NCI-H1105 (cell line): ENCODE results near the gene SLC47A2.

ENCODE experiments used
- DNase-seq: peaks from one replicate; lab custom pipeline; 2025; lab: John Stamatoyannopoulos, UW

The SLC47A2 gene

DNA sequence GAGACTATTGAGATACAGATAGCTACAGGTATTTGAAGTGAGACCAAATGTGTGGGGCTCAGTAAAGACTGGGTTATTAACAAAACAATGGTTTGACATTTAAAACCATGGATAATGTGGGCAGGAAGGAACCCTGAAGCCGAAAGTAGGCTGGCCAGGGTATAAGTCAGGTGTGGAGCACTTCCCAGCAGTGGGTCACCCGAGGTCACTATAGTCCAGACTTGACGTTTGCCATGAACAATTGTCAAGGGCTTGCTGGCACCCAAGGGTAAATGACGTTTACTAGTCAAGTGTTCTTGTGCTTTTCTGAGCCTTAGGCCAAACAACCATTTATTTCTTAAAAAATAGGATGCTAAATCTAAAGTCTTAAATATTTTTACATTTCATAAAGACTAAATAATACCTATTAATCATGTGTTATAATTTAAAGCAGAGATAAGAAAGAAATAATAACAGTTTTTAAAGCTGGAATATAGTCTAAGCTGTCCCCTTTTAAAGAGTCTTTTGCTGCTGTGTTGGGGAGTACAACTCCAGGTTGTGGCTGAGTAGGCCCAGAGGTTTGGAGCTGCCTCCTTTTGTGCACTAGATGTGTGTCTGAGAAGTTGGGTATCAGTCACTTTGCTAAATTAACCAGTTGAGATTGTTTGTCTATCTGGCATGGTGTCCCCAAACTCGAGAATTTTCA lies 52.1 kb downstream of the SLC47A2 start:
- no peak for DNase-seq

DNA sequence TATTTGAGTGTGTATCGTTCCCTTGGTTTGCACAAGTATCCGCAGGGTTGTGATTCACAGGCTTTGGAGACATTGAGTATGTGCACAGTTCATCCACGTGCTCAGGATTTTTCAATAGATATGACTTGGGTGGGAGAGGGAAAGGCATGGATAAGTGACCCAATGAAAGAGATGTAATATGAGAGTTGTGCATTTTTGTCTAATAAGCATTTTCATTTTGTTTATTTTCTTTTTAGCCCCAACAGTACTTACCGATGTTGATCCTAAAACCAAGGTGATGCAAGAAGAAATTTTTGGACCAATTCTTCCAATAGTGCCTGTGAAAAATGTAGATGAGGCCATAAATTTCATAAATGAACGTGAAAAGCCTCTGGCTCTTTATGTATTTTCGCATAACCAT lies 53.3 kb downstream of the SLC47A2 start:
- DNase-seq: no peak

GRCh38 chr17:19661121-19661520 lies 55.3 kb downstream of the SLC47A2 start:
- DNase-seq: no peak

- DNase-seq: no peak
Measured at GRCh38 chr17:19660219-19660870, 56.0 kb downstream of the SLC47A2 start.

GRCh38 chr17:19659366-19660177 lies 56.8 kb downstream of the SLC47A2 start:
- no peak for DNase-seq

GRCh38 chr17:19656851-19657581 lies 59.4 kb downstream of the SLC47A2 start:
- no peak for DNase-seq

- DNase-seq: no peak
Measured at GRCh38 chr17:19656336-19656735, 60.0 kb downstream of the SLC47A2 start.

GRCh38 chr17:19654896-19655295 lies 61.5 kb downstream of the SLC47A2 start:
- DNase-seq: no peak

DNA sequence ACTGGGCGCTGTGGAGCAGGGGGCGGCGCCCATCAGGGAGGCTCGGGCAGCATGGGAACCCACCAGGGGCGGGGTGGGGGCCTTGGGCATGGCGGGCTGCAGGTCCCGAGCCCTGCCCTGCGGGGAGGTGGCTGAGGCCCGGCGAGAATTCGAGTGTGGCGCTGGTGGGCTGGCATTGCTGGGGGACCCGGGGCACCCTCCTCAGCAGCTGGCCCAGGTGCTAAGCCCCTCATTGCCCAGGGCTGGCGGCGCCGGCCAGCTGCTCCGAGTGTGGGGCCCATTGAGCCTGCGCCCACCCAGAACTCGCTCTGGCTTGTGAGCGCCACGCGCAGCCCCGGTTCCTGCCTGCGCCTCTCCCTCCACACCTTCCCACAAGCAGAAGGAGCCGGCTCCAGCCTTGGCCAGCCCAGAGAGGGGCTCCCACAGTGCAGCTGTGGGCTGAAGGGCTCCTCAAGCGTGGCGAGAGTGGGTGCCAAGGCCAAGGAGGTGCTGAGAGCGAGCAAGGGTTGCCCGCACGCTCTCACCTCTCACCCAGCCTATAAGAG lies 62.0 kb downstream of the SLC47A2 start:
- DNase-seq: no peak

DNA sequence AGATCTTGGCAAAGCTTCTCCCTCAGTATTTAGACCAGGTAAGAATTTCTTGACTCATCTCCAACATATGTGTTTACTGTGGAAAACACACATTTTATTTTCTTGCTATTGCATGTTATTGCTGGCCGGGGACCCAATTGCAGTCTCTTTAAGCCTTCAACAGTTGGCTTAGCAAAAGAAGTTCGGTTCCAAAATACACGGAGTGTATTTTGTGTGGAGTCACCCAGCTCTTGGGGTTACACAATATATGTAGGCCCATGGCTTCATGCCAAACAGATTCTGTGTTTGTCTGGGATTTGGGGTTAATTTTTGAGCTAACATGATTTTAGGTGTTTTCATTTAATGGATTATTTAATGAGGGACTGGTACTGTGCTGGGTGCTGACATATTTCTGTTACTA lies 63.8 kb downstream of the SLC47A2 start:
- DNase-seq: no peak

GRCh38 chr17:19651451-19652238 lies 64.7 kb downstream of the SLC47A2 start:
- DNase-seq: no peak

GRCh38 chr17:19650826-19651225 lies 65.6 kb downstream of the SLC47A2 start:
- no peak for DNase-seq

DNA sequence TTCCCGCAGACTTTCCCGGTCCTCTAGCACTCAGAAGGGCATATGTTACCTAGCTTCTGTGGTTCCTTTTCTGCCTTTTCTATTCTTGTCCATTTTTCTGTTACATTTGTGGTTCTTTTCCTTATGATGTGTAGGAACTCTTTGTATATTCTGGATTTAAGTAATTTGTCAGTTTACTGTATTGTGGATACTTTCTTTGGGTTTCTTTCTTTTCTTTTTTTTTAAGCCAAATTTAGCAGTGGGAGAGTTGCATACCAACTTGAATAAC lies 67.2 kb downstream of the SLC47A2 start:
- DNase-seq: no peak

- DNase-seq: peak; percentile 99
Measured at GRCh38 chr17:19648475-19649273, 67.7 kb downstream of the SLC47A2 start, which contains the start of gene ALDH3A2. Gene ALDH3A2, plus strand, starts transcription at chr17:19648751. Its CDS starts 221 bp downstream, at chr17:19648972.

GRCh38 chr17:19647697-19648474 lies 68.5 kb downstream of the SLC47A2 start:
- peak; percentile 54 for DNase-seq

DNA sequence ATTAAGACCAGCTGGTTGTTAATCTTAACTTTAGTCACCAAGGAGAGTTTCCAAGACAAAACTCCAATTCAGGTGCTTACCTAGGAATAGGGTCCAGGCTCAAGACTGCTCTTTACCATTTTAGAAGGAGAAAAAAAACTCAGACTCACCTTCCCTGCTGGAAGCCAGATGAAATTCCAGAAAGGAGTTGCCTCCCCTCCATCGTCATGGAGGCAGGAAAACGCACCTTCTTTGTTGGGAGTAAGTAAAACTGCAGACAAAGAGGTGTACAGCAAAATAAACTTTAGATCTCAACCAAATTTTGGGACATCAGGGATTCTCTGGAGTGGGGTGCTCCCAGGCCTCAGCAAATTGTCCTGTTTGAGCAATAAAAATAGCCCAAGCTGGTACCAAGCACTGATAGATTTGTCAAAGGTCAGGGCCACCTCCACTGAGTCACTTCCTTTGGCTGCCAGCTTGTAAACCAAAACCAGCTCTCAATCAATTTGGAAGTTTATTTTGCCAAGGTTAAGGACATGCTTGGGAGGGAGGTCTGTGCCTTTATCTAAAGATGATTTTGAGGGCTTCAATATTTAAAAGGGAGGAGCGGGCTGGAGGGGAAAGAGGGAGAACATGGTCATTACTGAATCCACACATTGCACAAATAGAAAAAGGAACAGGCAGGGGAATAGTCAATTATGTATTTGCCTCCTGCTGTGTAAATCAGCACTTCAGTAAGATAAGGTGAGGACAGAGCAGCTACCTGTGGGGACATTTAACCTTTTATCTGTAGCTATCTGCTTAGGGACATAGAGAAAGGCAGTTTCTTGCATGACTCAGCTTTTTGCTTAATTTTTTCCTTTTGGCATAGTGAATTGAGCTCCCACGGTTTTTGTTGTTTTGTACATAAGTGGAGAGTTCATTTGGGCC lies 69.3 kb downstream of the SLC47A2 start:
- DNase-seq: no peak

- DNase-seq: no peak
Measured at GRCh38 chr17:19645734-19646201, 70.6 kb downstream of the SLC47A2 start.

GRCh38 chr17:19644493-19645210 lies 71.7 kb downstream of the SLC47A2 start:
- no peak for DNase-seq
